HCT116 (cell line): ENCODE measurements around the gene TNIP3. TPM values are rescaled to one million over a fixed set of nuclear protein-coding genes. Genes with fewer than 3 reads are reported as not detected.

ENCODE experiments used
- ATAC-seq: fragments of 200-7000 bp; cut with Tn5 transposase; 2 replicates; pipeline ENCODE4 v1.9.1; 2020; ENCODE audit warnings: mild to moderate bottlenecking, moderate library complexity
- BruUV-seq: library from RNA; stranded (reverse); fragments of 400-500 nt; replicated peaks from 2 replicates; lab custom pipeline; 2021; lab: Mats Ljungman, UMichigan
- CTCF ChIA-PET: fragments of 300-600 bp; sonication (Branson Sonifier 250); formaldehyde crosslinking; loops from one replicate; lab custom pipeline; 2021; ENCODE audit warnings: antibody characterized with exemption; lab: Charles Lee
- POLR2A ChIA-PET: fragments of 300-600, 350-600 bp; sonication (Branson Sonifier 250); formaldehyde crosslinking; loops from one replicate; lab custom pipeline; 2021; ENCODE audit warnings: antibody characterized with exemption; lab: Charles Lee
- RAD21 ChIA-PET, 2 experiments: fragments of 300-600 bp; sonication (Branson Sonifier 250); formaldehyde crosslinking; loops; one replicate each; lab custom pipeline; 2023; ENCODE audit warnings: low total read pairs in 2 of 2; ENCODE audit not compliant: uncharacterized antibody in 2 of 2, unreplicated experiment in 2 of 2, low non-redundant PET in 1 of 2; lab: Charles Lee
- DNase-seq: peaks from one replicate; pipeline ENCODE4 v3.0.0-alpha.2; 2010; ENCODE audit warnings: low read depth, low spot score
- H2AFZ ChIP-seq: fragments of 200-600 bp; shearing (Covaris generic), sonication (generic); 2 replicates; pipeline ENCODE4 v1.6.1; 2017; ENCODE audit warnings: low read depth, mixed run types, mixed read lengths, antibody characterized with exemption, low read length; ENCODE audit not compliant: poor library complexity, severe bottlenecking
- H3K27ac ChIP-seq: 2 replicates; pipeline ENCODE4 v1.5.1; 2012; ENCODE audit warnings: low read depth, low read length
- H3K27me3 ChIP-seq: fragments of 200-600 bp; sonication (generic); 2 replicates; pipeline ENCODE4 v1.6.1; 2016; ENCODE audit warnings: mixed run types, low read length, mixed read lengths; ENCODE audit not compliant: insufficient read depth
- H3K36me3 ChIP-seq, 2 experiments: fragments of 200-500 bp in 1 of 2; fragments of 200-600 bp in 1 of 2; sonication (Bioruptor generic) in 1 of 2; sonication (generic) in 1 of 2; 2 replicates each; pipeline versions ENCODE4 v1.5.1 to v1.6.1; 2014 to 2016; ENCODE audit warnings: low read length in 2 of 2, inconsistent platforms in 1 of 2, mixed read lengths in 1 of 2, mixed run types in 1 of 2; ENCODE audit not compliant: insufficient read depth in 2 of 2, control insufficient read depth in 1 of 2
- H3K4me1 ChIP-seq, 2 experiments: fragments of 200-600 bp in 1 of 2; sonication (generic) in 1 of 2; 2 replicates each; pipeline versions ENCODE4 v1.5.1 to v1.6.1; 2012 to 2017; ENCODE audit warnings: low read length in 2 of 2, inconsistent platforms in 1 of 2, mild to moderate bottlenecking in 1 of 2, mixed read lengths in 1 of 2, mixed run types in 1 of 2, moderate library complexity in 1 of 2; ENCODE audit not compliant: insufficient read depth in 2 of 2, control insufficient read depth in 1 of 2
- H3K4me2 ChIP-seq: fragments of 200-600 bp; sonication (generic); 2 replicates; pipeline ENCODE4 v1.6.1; 2017; ENCODE audit warnings: mixed run types, low read length, mixed read lengths
- H3K4me3 ChIP-seq, 2 experiments: fragments of 200-600 bp in 1 of 2; sonication (generic) in 1 of 2; replicated peaks in 1 of 2; 2 replicates each; pipeline ENCODE4 v1.5.1; 2011 to 2016; ENCODE audit warnings: low read length in 2 of 2, control low read depth in 1 of 2, low read depth in 1 of 2, mild to moderate bottlenecking in 1 of 2, mixed read lengths in 1 of 2, mixed run types in 1 of 2
- H3K79me2 ChIP-seq: fragments of 200-600 bp; sonication (generic); 2 replicates; pipeline ENCODE4 v1.6.1; 2017; ENCODE audit warnings: mild to moderate bottlenecking, mixed run types, low read length, moderate library complexity, mixed read lengths; ENCODE audit not compliant: insufficient read depth
- H3K9ac ChIP-seq: fragments of 200-600 bp; sonication (generic); 2 replicates; pipeline ENCODE4 v1.6.1; 2016; ENCODE audit warnings: low read length, mixed read lengths
- H3K9me2 ChIP-seq: fragments of 200-600 bp; sonication (generic), shearing (Covaris generic); 2 replicates; pipeline ENCODE4 v1.6.1; 2017; ENCODE audit warnings: mixed run types, mild to moderate bottlenecking, moderate library complexity; ENCODE audit not compliant: insufficient read depth
- H3K9me3 ChIP-seq, 2 experiments: fragments of 200-500 bp in 1 of 2; fragments of 200-600 bp in 1 of 2; sonication (Bioruptor generic) in 1 of 2; sonication (generic) in 1 of 2; 2 replicates each; pipeline ENCODE4 v1.6.1; 2014 to 2017; ENCODE audit warnings: low read length in 2 of 2, mixed read lengths in 2 of 2, inconsistent platforms in 1 of 2, low read depth in 1 of 2, mild to moderate bottlenecking in 1 of 2, mixed run types in 1 of 2, moderate library complexity in 1 of 2; ENCODE audit not compliant: control insufficient read depth in 1 of 2, insufficient read depth in 1 of 2
- H4K20me1 ChIP-seq: fragments of 200-600 bp; sonication (generic), shearing (Covaris generic); 2 replicates; pipeline ENCODE4 v1.6.1; 2017; ENCODE audit warnings: mixed run types, mild to moderate bottlenecking, moderate library complexity; ENCODE audit not compliant: insufficient read depth
- CTCF ChIP-seq, 3 experiments: fragments of 200-600 bp in 1 of 3; sonication (generic) in 1 of 3; IDR thresholded peaks in 2 of 3; conservative IDR thresholded peaks in 1 of 3; 2 replicates each; pipeline ENCODE4 v1.5.1; 2012 to 2017; ENCODE audit warnings: low read depth in 2 of 3, low read length in 2 of 3, antibody characterized with exemption in 1 of 3, borderline replicate concordance in 1 of 3, control low read depth in 1 of 3, mild to moderate bottlenecking in 1 of 3, mixed read lengths in 1 of 3, mixed run types in 1 of 3, moderate library complexity in 1 of 3; ENCODE audit not compliant: insufficient read depth in 1 of 3
- RAD21 ChIP-seq: IDR thresholded peaks from 2 replicates; pipeline ENCODE4 v1.6.1; 2012; ENCODE audit warnings: low read depth, mild to moderate bottlenecking
- SIN3A ChIP-seq: IDR thresholded peaks from 2 replicates; pipeline ENCODE4 v1.6.1; 2012; ENCODE audit warnings: low read depth
- SP1 ChIP-seq: IDR thresholded peaks from 2 replicates; pipeline ENCODE4 v1.6.1; 2012; ENCODE audit warnings: low read depth
- ZFX ChIP-seq: fragments of 450-650 bp; IDR thresholded peaks from 2 replicates; pipeline ENCODE4 v1.6.1; 2017
- intact Hi-C: fragments of 100-400 bp; cut with micrococcal nuclease; formaldehyde crosslinking; loops from 2 replicates; pipeline ENCODE4 v1.10.0; 2022
- total RNA-seq: library from RNA; stranded (reverse); gene quantifications from one replicate; pipeline ENCODE4 v1.2.1, GENCODE V29; 2021; ENCODE audit not compliant: unreplicated experiment

Gene TNIP3
- total RNA-seq, 1 experiment from 2014 or later, result not detected

GRCh38 chr4:121114756-121115155 is 49.4 kb downstream of the TNIP3 start:
- Histone ChIP-seq H3K27me3 (no peaks in the 10 kb centered on the region), H3K4me1 (no peaks in the 10 kb centered on the region), H4K20me1 (no peaks in the 10 kb centered on the region), H3K4me2 (no peak overlapping the region), H3K4me3 (no peak overlapping the region), H3K9me3 (no peaks in the 10 kb centered on the region), H3K9me2 (no peaks in the 10 kb centered on the region), H3K27ac (no peak overlapping the region), H2AFZ (no peak overlapping the region), H3K9ac (no peak overlapping the region), H3K79me2 (no peaks in the 10 kb centered on the region), H3K36me3 (no peaks in the 10 kb centered on the region)
- no TSS peak for BruUV-seq
- CTCF ChIA-PET, result no interaction called here
- RAD21 ChIA-PET, result no interaction called here
- no peak for ATAC-seq
- intact Hi-C loops, result no loop called here
- POLR2A ChIA-PET, result no interaction called here
- TF ChIP-seq RAD21 (no peak), SP1 (no peak), SIN3A (no peak)
- no peak for DNase-seq

- ATAC-seq (no peak), DNase-seq (no peak)
- Histone ChIP-seq H3K4me3 (no peak overlapping the region), H3K4me1 (no peaks in the 10 kb centered on the region), H3K9me3 (no peaks in the 10 kb centered on the region), H3K4me2 (no peak overlapping the region), H3K9ac (no peak overlapping the region), H3K79me2 (no peaks in the 10 kb centered on the region), H3K9me2 (no peaks in the 10 kb centered on the region), H3K36me3 (no peaks in the 10 kb centered on the region), H2AFZ (peak overlapping the region; percentile 24), H3K27ac (no peak overlapping the region), H4K20me1 (no peaks in the 10 kb centered on the region), H3K27me3 (no peaks in the 10 kb centered on the region)
- ChIA-PET RAD21 (no interaction called here), CTCF (interaction anchor here (1.2 kb wide), 1 partner anchor 80 kb away, joined by 3 read pairs; no protein-coding TSS in a partner anchor), POLR2A (no interaction called here)
- peak in 2 of 3 experiments; percentile 13 to 55; a peak in 4 of 6 replicates for TF ChIP-seq CTCF (IDR thresholded peaks at IDR 0.05 in 2 of 3, conservative IDR thresholded peaks at IDR 0.05 in 1 of 3; ENCODE audit: borderline replicate concordance in 1 of 3, insufficient read depth in 1 of 3, low read depth in 2 of 3, low read length in 2 of 3)
- no peak for TF ChIP-seq ZFX
- peak; percentile 38; the same call in 1 of the 2 replicates for TF ChIP-seq RAD21
- BruUV-seq, result no TSS peak
- intact Hi-C loops, result no loop called here
These were observed 51.6 kb downstream of the TNIP3 start for GRCh38 chr4:121112530-121112929.
